Measurements from ENCODE around the gene PTPN6.

DNA sequence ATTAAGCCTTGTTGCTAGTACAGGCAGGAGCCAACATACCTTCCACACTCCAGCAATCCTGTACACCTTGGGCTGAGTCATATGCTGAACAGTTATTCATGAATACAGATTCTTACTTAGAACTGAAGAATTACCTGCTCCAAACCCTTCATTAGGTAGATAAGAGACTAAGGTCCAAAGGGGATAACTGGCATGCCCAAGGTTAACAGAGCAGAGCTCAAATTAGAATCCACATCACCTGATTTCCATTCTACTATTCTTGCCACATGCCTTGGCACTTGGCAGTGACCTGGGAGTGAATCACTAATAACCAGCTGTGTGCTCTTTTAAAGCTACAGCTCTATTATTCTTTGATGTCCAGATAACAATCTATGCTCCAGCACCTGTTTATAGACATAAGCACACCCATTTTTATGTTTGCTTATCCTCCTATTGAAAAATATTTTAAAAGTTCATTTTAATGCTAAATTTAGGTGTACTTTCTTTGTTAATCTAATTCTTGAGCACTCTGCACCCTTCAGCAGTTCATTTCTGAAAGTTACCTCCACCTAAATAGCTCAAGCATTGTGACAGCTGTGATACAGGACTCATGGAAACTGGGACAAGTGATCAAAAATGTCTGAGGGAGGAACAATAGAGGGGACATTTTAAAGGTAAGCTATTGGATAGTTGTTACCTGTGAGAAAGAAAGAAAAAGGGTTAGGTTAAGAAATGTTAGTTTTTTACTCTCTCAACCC, 47.7 kb downstream of the PTPN6 start:
- no peak for TF ChIP-seq POLR2A (IDR thresholded peaks at IDR 0.05)
- TF ChIP-seq, protein P1, sequence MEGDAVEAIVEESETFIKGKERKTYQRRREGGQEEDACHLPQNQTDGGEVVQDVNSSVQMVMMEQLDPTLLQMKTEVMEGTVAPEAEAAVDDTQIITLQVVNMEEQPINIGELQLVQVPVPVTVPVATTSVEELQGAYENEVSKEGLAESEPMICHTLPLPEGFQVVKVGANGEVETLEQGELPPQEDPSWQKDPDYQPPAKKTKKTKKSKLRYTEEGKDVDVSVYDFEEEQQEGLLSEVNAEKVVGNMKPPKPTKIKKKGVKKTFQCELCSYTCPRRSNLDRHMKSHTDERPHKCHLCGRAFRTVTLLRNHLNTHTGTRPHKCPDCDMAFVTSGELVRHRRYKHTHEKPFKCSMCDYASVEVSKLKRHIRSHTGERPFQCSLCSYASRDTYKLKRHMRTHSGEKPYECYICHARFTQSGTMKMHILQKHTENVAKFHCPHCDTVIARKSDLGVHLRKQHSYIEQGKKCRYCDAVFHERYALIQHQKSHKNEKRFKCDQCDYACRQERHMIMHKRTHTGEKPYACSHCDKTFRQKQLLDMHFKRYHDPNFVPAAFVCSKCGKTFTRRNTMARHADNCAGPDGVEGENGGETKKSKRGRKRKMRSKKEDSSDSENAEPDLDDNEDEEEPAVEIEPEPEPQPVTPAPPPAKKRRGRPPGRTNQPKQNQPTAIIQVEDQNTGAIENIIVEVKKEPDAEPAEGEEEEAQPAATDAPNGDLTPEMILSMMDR (IDR thresholded peaks at IDR 0.05), result no peak

All from tibial nerve (tissue), 3 donors.